Measurements from ENCODE around the gene SLC51B.
A peak's percentile ranks its signal among the peaks of the same experiment; 100 is the strongest.
"Not testable (repeated sequence)": the region's sequence is repeated elsewhere in the genome, so short reads cannot be mapped to it uniquely, and the experiment has no call there.

Gene SLC51B

GRCh38 chr15:65067317-65067644 lies 22.1 kb downstream of the SLC51B start:
- DNase-seq, result no peak

- no peak for DNase-seq
Measured at GRCh38 chr15:65067645-65068402, 22.6 kb downstream of the SLC51B start, which contains the start of gene RASL12. TSS of gene RASL12 (minus strand) at chr15:65067991. CDS start at chr15:65067835, 156 bp downstream.

DNA sequence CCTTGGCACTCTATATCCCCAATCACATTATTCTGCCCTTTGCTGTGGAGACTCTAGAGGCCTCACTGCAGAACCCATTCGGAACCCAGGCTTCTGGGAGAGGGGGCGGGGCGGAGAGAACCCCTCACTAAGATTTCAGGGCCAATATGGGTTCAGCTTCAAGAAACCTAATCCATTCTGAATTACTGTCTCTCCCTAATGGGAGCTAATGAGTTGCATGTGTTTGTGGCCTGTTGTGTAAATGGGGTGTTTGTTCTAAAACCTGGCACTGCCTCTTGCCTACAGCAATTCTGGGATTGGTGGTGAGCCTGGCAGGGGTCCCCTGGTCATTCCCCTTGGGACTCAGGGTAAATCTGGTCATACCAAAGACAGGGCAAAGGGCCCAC lies 23.2 kb downstream of the SLC51B start:
- no peak for DNase-seq

GRCh38 chr15:65069179-65069578 lies 24.0 kb downstream of the SLC51B start:
- no peak for DNase-seq

- no peak for DNase-seq
Measured at GRCh38 chr15:65069779-65070546, 24.8 kb downstream of the SLC51B start.

- no peak for DNase-seq
Measured at GRCh38 chr15:65071381-65071811, 26.2 kb downstream of the SLC51B start.

DNA sequence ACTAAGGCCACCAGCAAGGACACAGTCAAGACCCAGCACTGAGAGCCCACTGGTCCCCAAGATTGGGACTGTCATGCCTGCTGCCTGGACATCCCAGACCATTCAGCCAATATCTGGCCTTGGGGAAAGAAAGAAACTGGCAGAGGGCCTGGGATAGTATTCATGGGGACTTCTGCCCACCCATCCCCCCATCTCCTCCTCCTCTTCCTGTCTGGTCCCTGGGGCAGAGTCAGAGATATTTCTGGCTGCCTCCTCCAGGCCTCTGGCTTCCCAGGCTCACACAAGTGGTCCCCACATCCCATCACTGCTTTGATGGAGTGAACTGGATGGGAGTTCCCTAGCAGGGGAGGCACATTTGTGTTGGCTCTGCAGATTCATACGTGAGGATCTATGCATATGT lies 26.8 kb downstream of the SLC51B start:
- no peak for DNase-seq

DNA sequence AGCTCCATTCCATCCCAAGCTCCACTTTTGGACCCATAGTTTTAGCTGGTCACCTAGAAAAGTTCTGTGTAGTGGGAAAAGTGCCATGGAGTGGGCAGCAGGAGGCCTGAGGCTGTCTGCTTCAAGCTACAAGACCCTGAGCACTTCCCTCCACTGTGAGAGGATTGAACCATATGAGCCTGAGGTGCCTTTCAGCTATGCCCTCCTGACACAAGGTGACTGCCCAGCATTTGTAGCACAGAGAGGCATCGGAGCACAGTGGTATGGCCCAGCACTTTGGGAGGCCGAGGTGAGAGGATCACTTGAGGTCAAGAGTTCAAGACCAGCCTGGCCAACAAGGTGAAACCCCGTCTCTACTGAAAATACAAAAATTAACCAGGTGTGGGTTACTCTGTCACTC lies 27.4 kb downstream of the SLC51B start:
- no peak for DNase-seq

DNA sequence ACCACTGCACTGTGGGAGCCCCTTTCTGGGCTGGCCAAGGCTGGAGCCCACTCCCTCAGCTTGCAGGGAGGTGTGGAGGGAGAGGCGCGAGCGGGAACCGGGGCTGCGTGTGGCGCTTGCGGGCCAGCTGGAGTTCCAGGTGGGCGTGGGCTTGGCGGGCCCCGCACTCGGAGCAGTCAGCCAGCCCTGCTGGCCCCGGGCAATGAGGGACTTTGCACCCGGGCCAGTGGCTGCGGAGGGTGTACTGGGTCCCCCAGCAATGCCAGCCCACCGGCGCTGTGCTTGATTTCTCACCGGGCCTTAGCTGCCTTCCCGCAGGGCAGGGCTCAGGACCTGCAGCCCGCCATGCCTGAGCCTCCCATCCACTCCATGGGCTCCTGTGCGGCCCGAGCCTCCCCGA lies 29.8 kb downstream of the SLC51B start:
- DNase-seq, result not testable (repeated sequence)

- DNase-seq, result not testable (repeated sequence)
Measured at GRCh38 chr15:65075607-65076395, 30.6 kb downstream of the SLC51B start.

- no peak for DNase-seq
Measured at GRCh38 chr15:65076486-65077290, 31.5 kb downstream of the SLC51B start, which contains the start of gene KBTBD13. TSS of gene KBTBD13 (plus strand) at chr15:65076746. CDS start at chr15:65076816, 70 bp downstream.

DNA sequence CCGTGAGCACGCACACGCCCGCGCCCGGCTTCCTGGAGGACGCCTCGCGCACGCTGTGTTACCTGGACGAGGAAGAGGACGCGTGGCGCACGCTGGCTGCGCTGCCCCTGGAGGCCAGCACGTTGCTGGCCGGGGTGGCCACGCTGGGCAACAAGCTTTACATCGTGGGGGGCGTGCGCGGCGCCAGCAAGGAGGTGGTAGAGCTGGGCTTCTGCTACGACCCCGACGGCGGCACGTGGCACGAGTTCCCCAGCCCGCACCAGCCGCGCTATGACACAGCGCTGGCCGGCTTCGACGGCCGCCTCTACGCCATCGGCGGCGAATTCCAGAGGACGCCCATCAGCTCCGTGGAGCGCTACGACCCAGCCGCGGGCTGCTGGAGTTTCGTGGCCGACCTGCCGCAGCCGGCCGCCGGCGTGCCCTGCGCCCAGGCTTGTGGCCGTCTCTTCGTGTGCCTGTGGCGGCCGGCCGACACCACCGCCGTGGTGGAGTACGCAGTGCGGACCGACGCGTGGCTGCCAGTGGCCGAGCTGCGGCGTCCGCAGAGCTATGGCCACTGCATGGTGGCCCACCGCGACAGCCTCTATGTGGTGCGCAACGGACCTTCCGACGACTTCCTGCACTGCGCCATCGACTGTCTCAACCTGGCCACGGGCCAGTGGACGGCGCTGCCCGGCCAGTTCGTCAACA lies 32.2 kb downstream of the SLC51B start:
- DNase-seq, result no peak

DNA sequence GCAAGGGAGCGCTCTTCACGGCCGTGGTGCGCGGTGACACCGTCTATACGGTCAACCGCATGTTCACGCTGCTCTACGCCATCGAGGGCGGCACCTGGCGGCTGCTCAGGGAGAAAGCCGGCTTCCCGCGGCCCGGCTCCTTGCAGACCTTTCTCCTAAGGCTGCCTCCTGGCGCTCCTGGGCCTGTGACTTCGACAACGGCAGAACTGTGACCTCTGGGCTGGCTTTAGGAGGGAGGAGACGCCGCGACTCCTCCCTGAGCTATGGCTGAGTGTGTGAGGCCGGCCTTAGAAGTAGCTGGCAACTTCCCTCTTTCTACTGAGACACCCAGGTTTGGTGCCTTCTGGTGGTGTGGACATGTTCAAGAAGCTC lies 32.8 kb downstream of the SLC51B start:
- DNase-seq, result peak; percentile 56

DNA sequence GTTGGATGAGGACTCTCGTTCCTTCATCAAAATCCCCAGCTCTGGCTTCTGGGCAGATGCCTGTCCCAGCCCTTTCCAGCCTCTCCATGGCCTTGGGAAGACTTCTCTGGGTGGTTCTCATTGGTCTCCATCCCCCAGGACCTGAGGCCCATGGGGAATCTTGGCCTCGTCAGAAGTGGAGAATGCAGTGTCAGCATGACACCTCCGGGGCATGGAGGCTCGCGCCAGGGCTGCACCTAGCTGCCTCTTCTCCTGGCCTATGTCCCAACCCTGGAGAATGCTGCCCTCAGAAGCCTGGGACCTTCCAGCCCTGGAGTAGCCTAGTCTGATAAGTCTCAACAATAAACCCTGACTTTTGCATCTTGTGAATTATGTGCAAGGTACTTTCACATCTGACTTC lies 34.4 kb downstream of the SLC51B start:
- DNase-seq, result no peak

- DNase-seq, result no peak
Measured at GRCh38 chr15:65081270-65081669, 36.1 kb downstream of the SLC51B start.

- no peak for DNase-seq
Measured at GRCh38 chr15:65081758-65082157, 36.6 kb downstream of the SLC51B start.

DNA sequence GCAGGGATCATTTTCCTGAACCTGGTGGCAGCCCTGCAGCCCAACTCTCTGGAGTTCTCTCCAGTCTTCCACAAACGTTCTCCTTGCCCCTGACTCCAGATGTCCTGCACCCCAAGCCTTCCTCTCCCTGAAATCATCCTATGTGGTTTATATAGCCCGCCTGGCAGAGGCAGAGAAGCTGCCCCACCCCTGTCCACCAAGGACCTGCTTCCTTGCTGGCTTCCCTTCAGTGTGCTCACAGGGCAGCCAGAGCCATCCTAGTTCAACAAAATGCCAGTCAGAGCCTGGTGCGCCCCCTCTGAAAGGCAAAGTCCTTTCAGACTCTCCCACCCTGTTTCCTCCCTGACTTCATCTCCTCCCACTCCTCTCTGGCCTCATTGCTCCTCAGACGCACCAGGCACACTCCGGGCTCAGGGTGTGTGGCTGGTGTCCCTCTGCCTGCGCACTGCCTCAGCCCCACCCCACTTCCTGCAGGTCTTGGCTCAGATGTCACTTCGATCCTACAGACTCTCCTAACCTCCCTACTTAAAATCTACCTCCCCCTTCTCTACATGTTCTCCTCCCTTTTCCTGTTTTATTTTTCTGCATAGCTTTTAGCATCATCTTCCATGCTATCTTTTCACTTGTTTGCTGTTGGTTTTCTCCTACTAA lies 37.2 kb downstream of the SLC51B start:
- DNase-seq, result no peak

DNA sequence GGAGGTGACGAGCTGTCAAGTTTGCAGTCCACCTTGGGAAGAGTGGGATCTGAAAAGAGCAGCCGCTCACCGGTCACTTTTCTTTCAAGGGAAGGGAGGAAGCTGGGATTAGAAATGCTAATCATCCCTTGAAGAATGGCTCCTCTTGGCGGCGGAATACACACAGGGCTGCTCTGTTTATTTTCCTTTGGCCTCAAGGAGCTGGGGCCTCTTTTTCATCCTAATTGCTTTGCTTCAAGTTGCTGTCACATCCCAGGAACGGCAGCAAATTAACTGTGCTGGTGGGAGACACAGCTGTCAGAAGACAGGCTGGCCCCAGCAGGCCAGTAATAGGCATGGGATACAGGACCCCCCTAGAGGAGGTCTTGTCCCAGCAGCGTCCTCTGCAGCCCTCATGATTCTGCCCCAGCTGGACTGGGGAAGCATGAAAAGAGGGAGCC lies 38.1 kb downstream of the SLC51B start:
- no peak for DNase-seq

DNA sequence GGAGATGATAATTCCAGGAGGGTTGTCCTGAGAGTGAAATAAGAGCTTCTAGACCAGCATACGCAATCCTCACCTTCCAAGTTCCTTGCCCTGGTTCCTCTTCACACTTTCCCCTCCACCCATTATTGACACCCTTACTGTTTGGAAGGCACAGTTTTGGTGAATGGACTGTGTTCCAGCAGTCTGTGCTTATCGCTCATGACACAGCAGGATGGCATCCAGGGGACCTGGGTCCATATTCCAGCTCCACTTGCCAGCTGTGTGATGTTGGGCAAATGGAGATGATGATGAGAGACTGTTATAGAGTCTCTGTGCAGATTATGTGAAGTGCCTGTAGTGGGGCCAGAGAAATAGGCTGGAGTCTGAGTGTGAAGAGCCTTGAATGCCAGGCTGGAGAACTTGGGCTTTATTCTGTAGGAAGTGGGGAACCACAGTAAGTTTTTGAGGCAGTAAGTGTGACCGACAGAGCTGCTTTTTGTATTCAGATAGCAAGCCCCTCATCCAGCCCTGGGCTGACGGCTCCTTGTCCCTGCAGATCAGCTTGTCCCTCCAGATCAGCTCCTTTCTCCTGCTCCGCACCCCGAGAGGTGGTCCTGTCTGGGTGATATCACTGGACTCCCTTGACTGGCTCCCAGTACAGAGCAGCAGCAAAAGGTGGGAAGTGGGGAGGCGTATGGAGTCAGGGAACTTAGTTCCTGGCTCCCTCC lies 39.5 kb downstream of the SLC51B start:
- DNase-seq, result no peak

GRCh38 chr15:65085207-65085753 lies 40.1 kb downstream of the SLC51B start:
- no peak for DNase-seq
